Breast epithelium (tissue), 4 donors: Measurements from ENCODE around the gene GRPEL2. TPM values are rescaled to one million over a fixed set of nuclear protein-coding genes. Genes with fewer than 3 reads are reported as not detected.
"Not testable (repeated sequence)": the region's sequence is repeated elsewhere in the genome, so short reads cannot be mapped to it uniquely, and the experiment has no call there.

ENCODE experiments used
- DNase-seq, 2 donors: peaks; one replicate each; pipeline ENCODE4 v3.0.0-alpha.2; 2019; ENCODE audit warnings: low spot score in 2 of 2
- H3K27ac ChIP-seq, 2 donors: fragments of 200-600 bp; sonication (generic) in 1 of 2; one replicate each; pipeline ENCODE4 v1.5.1; 2016 to 2019; ENCODE audit warnings: mild to moderate bottlenecking in 1 of 2
- H3K27me3 ChIP-seq, 2 donors: fragments of 200-600 bp; sonication (generic) in 1 of 2; one replicate each; pipeline versions ENCODE4 v1.5.1 to v1.6.0; 2017 to 2019; ENCODE audit warnings: control low read depth in 1 of 2, mild to moderate bottlenecking in 1 of 2
- H3K36me3 ChIP-seq: fragments of 200-600 bp; one replicate; pipeline ENCODE4 v1.5.1; 2019
- H3K4me1 ChIP-seq, 2 donors: fragments of 200-600 bp; sonication (generic); one replicate each; pipeline ENCODE4 v1.5.1; 2016 to 2019; ENCODE audit warnings: control low read depth in 1 of 2
- H3K4me3 ChIP-seq, 3 donors: fragments of 200-600 bp; sonication (generic); 1 replicate in 2 of 3; 2 replicates in 1 of 3; pipeline ENCODE4 v1.5.1; 2016 to 2019; ENCODE audit warnings: mild to moderate bottlenecking in 3 of 3, moderate library complexity in 2 of 3
- H3K9me3 ChIP-seq, 2 donors: fragments of 200-600 bp; sonication (generic) in 1 of 2; one replicate each; pipeline ENCODE4 v1.5.1; 2016 to 2019; ENCODE audit warnings: control low read depth in 1 of 2
- POLR2A ChIP-seq: fragments of 450-650 bp; IDR thresholded peaks from one replicate; pipeline ENCODE4 v1.6.1; 2016; ENCODE audit warnings: antibody characterized with exemption, mild to moderate bottlenecking, moderate library complexity
- POLR2AphosphoS5 ChIP-seq, 3 donors: sonication (generic); formaldehyde crosslinking; IDR thresholded peaks; one replicate each; pipeline ENCODE4 v1.6.1; 2017; ENCODE audit warnings: antibody characterized with exemption in 3 of 3
- intact Hi-C: fragments of 100-400 bp; cut with DNase I; formaldehyde crosslinking; loops from one replicate; pipeline ENCODE4 v1.15.1; 2023; ENCODE audit warnings: low total_unique reads
- total RNA-seq, 3 donors: library from RNA; depleted of rRNA; stranded (reverse); fragments of >200 nt; gene quantifications; one replicate each; pipeline ENCODE4 v1.1.0, GENCODE V29; 2016
- TF ChIP-seq, protein P1 (sequence below), 3 donors: fragments of 450-650 bp; IDR thresholded peaks; one replicate each; pipeline ENCODE4 v1.5.1; 2016 to 2017; ENCODE audit warnings: antibody characterized with exemption in 3 of 3, mild to moderate bottlenecking in 3 of 3, moderate library complexity in 3 of 3

The GRPEL2 gene
- total RNA-seq, 3 donors from 2014 or later = 14.4 to 17.1 (median 16.5) TPM

DNA sequence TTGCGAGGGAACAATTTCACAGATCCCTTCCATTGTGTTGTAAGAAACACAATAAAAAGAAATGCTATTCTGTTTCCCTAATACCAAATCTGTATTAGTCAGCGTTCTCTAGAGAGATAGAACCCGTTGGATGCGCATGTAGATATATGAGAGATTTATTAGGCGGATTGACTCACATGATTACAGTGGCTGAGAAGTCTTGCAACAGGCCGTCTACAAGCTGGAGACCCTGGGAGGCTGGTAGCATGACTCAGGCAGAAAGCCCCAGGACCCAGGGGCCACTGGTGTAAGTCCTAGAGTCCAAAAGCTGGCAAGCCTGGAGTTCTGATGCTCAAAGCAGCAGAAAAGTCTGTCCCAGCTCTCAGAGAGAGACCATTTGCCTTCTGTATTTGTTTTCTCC, 52.2 kb downstream of the GRPEL2 start:
- H3K9me3 ChIP-seq = no peaks in the 10 kb centered on the region
- no peak overlapping the region for H3K27ac ChIP-seq
- DNase-seq = no peak
- intact Hi-C loops = no loop called here
- no peak overlapping the region for H3K4me3 ChIP-seq
- TF ChIP-seq POLR2A (no peak), POLR2AphosphoS5 (IDR thresholded peaks at IDR 0.05) (no peak)
- TF ChIP-seq, protein P1, sequence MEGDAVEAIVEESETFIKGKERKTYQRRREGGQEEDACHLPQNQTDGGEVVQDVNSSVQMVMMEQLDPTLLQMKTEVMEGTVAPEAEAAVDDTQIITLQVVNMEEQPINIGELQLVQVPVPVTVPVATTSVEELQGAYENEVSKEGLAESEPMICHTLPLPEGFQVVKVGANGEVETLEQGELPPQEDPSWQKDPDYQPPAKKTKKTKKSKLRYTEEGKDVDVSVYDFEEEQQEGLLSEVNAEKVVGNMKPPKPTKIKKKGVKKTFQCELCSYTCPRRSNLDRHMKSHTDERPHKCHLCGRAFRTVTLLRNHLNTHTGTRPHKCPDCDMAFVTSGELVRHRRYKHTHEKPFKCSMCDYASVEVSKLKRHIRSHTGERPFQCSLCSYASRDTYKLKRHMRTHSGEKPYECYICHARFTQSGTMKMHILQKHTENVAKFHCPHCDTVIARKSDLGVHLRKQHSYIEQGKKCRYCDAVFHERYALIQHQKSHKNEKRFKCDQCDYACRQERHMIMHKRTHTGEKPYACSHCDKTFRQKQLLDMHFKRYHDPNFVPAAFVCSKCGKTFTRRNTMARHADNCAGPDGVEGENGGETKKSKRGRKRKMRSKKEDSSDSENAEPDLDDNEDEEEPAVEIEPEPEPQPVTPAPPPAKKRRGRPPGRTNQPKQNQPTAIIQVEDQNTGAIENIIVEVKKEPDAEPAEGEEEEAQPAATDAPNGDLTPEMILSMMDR (IDR thresholded peaks at IDR 0.05) = no peak
- H3K27me3 ChIP-seq = no peaks in the 10 kb centered on the region
- no peaks in the 10 kb centered on the region for H3K36me3 ChIP-seq
- H3K4me1 ChIP-seq = no peaks in the 10 kb centered on the region

DNA sequence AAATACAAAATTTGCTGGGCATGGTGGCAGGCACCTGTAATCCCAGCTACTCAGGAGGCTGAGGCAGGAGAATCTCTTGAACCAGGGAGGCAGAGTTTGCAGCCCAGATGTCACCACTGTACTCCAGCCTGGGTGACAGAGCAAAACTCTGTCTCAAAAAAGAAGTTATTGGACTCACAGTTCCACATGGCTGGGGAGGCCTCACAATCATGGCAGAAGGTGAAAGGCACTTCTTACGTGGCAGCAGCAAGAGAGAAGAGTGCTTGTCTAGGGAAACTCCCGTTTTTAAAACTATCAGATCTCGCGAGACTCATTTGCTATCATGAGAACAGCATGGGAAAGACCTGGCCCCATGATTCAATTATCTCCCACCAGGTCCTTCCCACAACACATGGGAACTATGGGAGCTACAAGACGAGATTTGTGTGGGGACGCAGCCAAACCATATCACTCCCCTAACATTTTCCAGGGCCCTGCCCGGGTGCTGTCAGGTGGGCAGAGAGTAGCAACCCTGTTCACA, 53.5 kb downstream of the GRPEL2 start:
- H3K36me3 ChIP-seq, intact Hi-C loops, H3K4me3 ChIP-seq, H3K27me3 ChIP-seq, H3K27ac ChIP-seq, H3K9me3 ChIP-seq, H3K4me1 ChIP-seq: not testable (repeated sequence)
- peak in 1 of 2 donors; percentile 3 for DNase-seq

GRCh38 chr5:149399775-149400174, 54.5 kb downstream of the GRPEL2 start:
- no peak for DNase-seq
- Histone ChIP-seq H3K9me3 (no peaks in the 10 kb centered on the region), H3K27ac (peak overlapping the region in 1 of 2 donors; percentile 41), H3K27me3 (no peaks in the 10 kb centered on the region), H3K4me3 (no peak overlapping the region), H3K4me1 (no peaks in the 10 kb centered on the region), H3K36me3 (no peaks in the 10 kb centered on the region)
- intact Hi-C loops = no loop called here
- TF ChIP-seq POLR2A (no peak), POLR2AphosphoS5 (IDR thresholded peaks at IDR 0.05) (no peak)
- TF ChIP-seq, protein P1 (IDR thresholded peaks at IDR 0.05) = no peak

GRCh38 chr5:149400304-149400703, 55.0 kb downstream of the GRPEL2 start:
- intact Hi-C loops = no loop called here
- Histone ChIP-seq H3K27ac (peak overlapping the region in 1 of 2 donors; percentile 41), H3K9me3 (no peaks in the 10 kb centered on the region), H3K4me3 (no peak overlapping the region), H3K4me1 (no peaks in the 10 kb centered on the region), H3K36me3 (no peaks in the 10 kb centered on the region), H3K27me3 (no peaks in the 10 kb centered on the region)
- TF ChIP-seq, protein P1 (IDR thresholded peaks at IDR 0.05) = no peak
- no peak for TF ChIP-seq POLR2AphosphoS5 (IDR thresholded peaks at IDR 0.05)
- no peak for TF ChIP-seq POLR2A
- DNase-seq = no peak

- H3K4me3 ChIP-seq = no peak overlapping the region
- no peaks in the 10 kb centered on the region for H3K4me1 ChIP-seq
- no peak overlapping the region for H3K27ac ChIP-seq
- no peaks in the 10 kb centered on the region for H3K27me3 ChIP-seq
- intact Hi-C loops = no loop called here
- DNase-seq = no peak
- H3K36me3 ChIP-seq = no peaks in the 10 kb centered on the region
- no peak for TF ChIP-seq POLR2AphosphoS5 (IDR thresholded peaks at IDR 0.05)
- no peak for TF ChIP-seq POLR2A
- TF ChIP-seq, protein P1 (IDR thresholded peaks at IDR 0.05) = no peak
- no peaks in the 10 kb centered on the region for H3K9me3 ChIP-seq
These were observed 55.8 kb downstream of the GRPEL2 start for GRCh38 chr5:149401051-149401450.

DNA sequence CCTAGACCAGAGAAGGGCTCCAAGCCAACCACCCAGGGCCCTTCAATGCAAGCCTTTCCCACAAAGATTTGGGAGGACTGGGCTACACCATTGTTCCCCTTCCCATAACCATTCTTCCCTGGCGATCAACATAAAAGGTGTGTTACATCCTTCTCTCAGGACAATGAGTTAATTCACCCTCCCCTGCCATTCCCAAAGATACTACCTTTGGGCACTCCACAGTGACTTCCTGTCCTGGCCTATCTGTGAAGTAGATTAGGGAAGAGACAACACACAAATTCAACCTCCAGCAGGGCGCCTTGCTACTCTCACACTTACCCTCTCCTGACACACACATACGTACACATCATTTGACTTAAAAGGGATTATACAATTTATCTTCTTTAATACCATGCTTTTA, 57.0 kb downstream of the GRPEL2 start:
- H3K27ac ChIP-seq = peak overlapping the region in 1 of 2 donors; percentile 38
- H3K4me1 ChIP-seq = no peaks in the 10 kb centered on the region
- H3K36me3 ChIP-seq = no peaks in the 10 kb centered on the region
- no peaks in the 10 kb centered on the region for H3K9me3 ChIP-seq
- intact Hi-C loops = no loop called here
- no peak overlapping the region for H3K4me3 ChIP-seq
- TF ChIP-seq, protein P1 (IDR thresholded peaks at IDR 0.05) = no peak
- TF ChIP-seq POLR2AphosphoS5 (IDR thresholded peaks at IDR 0.05) (no peak), POLR2A (no peak)
- DNase-seq = no peak
- H3K27me3 ChIP-seq = no peaks in the 10 kb centered on the region
